GM19438 (cell line): ENCODE data around the gene GRID1.
"Not testable (repeated sequence)": the region's sequence is repeated elsewhere in the genome, so short reads cannot be mapped to it uniquely, and the experiment has no call there.

Experiments used
- ATAC-seq: cut with Tn5 transposase; IDR thresholded peaks from one replicate; pipeline ENCODE4 v1.9.1; 2021; ENCODE audit warnings: low read depth; ENCODE audit not compliant: unreplicated experiment

The GRID1 gene

GRCh38 chr10:85868627-85869499 lies 497.7 kb downstream of the GRID1 start:
- no peak for ATAC-seq

GRCh38 chr10:85864868-85865526 lies 501.6 kb downstream of the GRID1 start:
- no peak for ATAC-seq

- ATAC-seq, result no peak
These were observed 502.4 kb downstream of the GRID1 start for GRCh38 chr10:85864173-85864549.

GRCh38 chr10:85863301-85864172 lies 503.1 kb downstream of the GRID1 start:
- ATAC-seq, result no peak

GRCh38 chr10:85862771-85863170 lies 503.8 kb downstream of the GRID1 start:
- ATAC-seq, result no peak

- no peak for ATAC-seq
These were observed 504.9 kb downstream of the GRID1 start for GRCh38 chr10:85861513-85862197.

GRCh38 chr10:85859859-85860258 lies 506.7 kb downstream of the GRID1 start:
- no peak for ATAC-seq

- ATAC-seq, result no peak
These were observed 507.6 kb downstream of the GRID1 start for GRCh38 chr10:85858776-85859515.

GRCh38 chr10:85857791-85858190 lies 508.8 kb downstream of the GRID1 start:
- no peak for ATAC-seq

- no peak for ATAC-seq
These were observed 509.3 kb downstream of the GRID1 start for GRCh38 chr10:85857305-85857704.

- ATAC-seq, result no peak
These were observed 514.7 kb downstream of the GRID1 start for GRCh38 chr10:85851934-85852333.

GRCh38 chr10:85851325-85851724 lies 515.3 kb downstream of the GRID1 start:
- no peak for ATAC-seq

GRCh38 chr10:85850736-85851135 lies 515.9 kb downstream of the GRID1 start:
- no peak for ATAC-seq

GRCh38 chr10:85849315-85849714 lies 517.3 kb downstream of the GRID1 start:
- no peak for ATAC-seq

GRCh38 chr10:85848756-85849155 lies 517.8 kb downstream of the GRID1 start:
- no peak for ATAC-seq

- ATAC-seq, result no peak
These were observed 519.5 kb downstream of the GRID1 start for GRCh38 chr10:85847085-85847484.

- not testable (repeated sequence) for ATAC-seq
These were observed 527.9 kb downstream of the GRID1 start for GRCh38 chr10:85838660-85839059.

- no peak for ATAC-seq
These were observed 533.6 kb downstream of the GRID1 start for GRCh38 chr10:85832988-85833387.

GRCh38 chr10:85831422-85831821 lies 535.2 kb downstream of the GRID1 start:
- ATAC-seq, result no peak

GRCh38 chr10:85826377-85826776 lies 540.2 kb downstream of the GRID1 start:
- ATAC-seq, result no peak
